ENCODE results near the gene TPO.

The TPO gene

DNA sequence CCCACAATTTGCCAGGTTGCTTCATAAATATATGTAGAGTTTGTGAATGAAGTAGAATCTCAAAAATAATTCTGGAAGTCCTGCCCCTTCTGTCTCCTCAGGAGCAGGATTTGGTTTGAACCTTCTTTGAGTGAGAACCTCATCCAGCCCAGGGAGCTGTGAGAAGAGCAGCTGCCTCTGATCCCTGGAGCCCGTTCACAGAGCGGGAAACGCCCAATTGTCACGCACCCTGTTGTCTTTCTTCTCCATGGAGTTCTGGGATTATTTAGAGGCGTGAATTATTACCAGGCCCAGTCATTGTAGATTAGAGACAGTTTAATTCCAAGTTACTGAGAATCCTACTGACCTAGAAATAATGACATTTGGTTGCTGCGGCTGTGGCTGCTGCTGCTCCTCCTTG, 66.1 kb downstream of the TPO start:
- H3K4me1 ChIP-seq = no peaks in the 10 kb centered on the region
- intact Hi-C loops (cut with DNase I; ENCODE audit: low total_unique reads) = no loop called here
- peaks cover 0 to 9% of the 10 kb centered on the region in 2 donors for H3K27me3 ChIP-seq
- TF ChIP-seq, protein P1, sequence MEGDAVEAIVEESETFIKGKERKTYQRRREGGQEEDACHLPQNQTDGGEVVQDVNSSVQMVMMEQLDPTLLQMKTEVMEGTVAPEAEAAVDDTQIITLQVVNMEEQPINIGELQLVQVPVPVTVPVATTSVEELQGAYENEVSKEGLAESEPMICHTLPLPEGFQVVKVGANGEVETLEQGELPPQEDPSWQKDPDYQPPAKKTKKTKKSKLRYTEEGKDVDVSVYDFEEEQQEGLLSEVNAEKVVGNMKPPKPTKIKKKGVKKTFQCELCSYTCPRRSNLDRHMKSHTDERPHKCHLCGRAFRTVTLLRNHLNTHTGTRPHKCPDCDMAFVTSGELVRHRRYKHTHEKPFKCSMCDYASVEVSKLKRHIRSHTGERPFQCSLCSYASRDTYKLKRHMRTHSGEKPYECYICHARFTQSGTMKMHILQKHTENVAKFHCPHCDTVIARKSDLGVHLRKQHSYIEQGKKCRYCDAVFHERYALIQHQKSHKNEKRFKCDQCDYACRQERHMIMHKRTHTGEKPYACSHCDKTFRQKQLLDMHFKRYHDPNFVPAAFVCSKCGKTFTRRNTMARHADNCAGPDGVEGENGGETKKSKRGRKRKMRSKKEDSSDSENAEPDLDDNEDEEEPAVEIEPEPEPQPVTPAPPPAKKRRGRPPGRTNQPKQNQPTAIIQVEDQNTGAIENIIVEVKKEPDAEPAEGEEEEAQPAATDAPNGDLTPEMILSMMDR (IDR thresholded peaks at IDR 0.05) = no peak
- no peaks in the 10 kb centered on the region for H3K36me3 ChIP-seq
- no peak for DNase-seq
- no peaks in the 10 kb centered on the region for H3K9me3 ChIP-seq
- no peak overlapping the region for H3K4me3 ChIP-seq
- H3K27ac ChIP-seq = no peak overlapping the region

DNA sequence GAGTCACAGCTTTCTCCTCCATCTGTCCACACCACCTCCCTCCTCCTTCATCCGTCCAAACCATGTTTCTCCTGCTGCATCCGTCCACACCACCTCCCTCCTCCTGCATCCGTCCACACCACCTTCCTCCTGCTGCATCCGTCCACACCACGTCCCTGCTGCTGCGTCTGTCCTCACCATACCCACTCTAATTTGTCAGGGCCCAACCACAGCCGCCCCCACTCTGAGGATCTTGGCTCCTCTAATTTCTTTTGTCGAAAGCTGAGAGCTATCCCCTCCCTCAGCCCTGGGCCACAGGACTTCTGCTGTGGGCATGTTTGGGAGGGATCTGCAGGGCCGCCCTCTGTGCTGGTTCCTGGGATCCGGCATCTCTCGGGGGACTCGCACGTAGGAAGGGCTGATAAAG, 67.4 kb downstream of the TPO start:
- TF ChIP-seq, protein P1 (IDR thresholded peaks at IDR 0.05) = no peak
- H3K27me3 ChIP-seq = peaks cover 0 to 9% of the 10 kb centered on the region in 2 donors
- H3K4me3 ChIP-seq = no peak overlapping the region
- no peaks in the 10 kb centered on the region for H3K4me1 ChIP-seq
- intact Hi-C loops (cut with DNase I; ENCODE audit: low total_unique reads) = no loop called here
- no peaks in the 10 kb centered on the region for H3K36me3 ChIP-seq
- H3K27ac ChIP-seq = no peak overlapping the region
- DNase-seq = no peak
- H3K9me3 ChIP-seq = no peaks in the 10 kb centered on the region

- DNase-seq = no peak
- no peak overlapping the region for H3K27ac ChIP-seq
- no peak overlapping the region for H3K4me3 ChIP-seq
- no peaks in the 10 kb centered on the region for H3K36me3 ChIP-seq
- TF ChIP-seq, protein P1 (IDR thresholded peaks at IDR 0.05) = no peak
- peaks cover 0 to 6% of the 10 kb centered on the region in 2 donors for H3K27me3 ChIP-seq
- no peaks in the 10 kb centered on the region for H3K9me3 ChIP-seq
- intact Hi-C loops (cut with DNase I; ENCODE audit: low total_unique reads) = no loop called here
- H3K4me1 ChIP-seq = no peaks in the 10 kb centered on the region
These were observed 68.4 kb downstream of the TPO start for GRCh38 chr2:1481406-1482252.

DNA sequence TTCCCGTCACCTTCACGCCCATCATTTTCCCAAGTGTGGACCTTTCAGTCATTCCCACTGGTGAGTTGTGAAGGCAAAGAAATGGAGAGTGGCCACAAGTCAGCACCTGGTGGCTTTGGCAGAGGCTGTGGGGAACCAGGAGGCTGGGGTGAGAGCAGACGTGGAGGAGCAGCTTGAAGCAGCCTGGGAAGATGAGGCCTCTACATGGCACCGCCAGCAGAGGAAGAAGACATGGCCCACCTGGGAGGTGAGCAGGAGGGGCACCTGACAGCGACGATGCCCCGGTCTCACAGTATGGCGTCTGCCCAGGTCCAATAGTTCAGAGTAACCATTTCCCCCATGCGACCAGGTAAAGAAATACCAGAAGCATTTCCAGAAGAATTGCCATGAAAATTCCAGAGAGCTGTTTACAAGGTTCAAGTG, 69.0 kb downstream of the TPO start:
- no peak overlapping the region for H3K27ac ChIP-seq
- H3K4me3 ChIP-seq = no peak overlapping the region
- H3K4me1 ChIP-seq = no peaks in the 10 kb centered on the region
- no peaks in the 10 kb centered on the region for H3K36me3 ChIP-seq
- H3K27me3 ChIP-seq = peaks cover 0 to 6% of the 10 kb centered on the region in 2 donors
- H3K9me3 ChIP-seq = no peaks in the 10 kb centered on the region
- intact Hi-C loops (cut with DNase I; ENCODE audit: low total_unique reads) = no loop called here
- DNase-seq = no peak
- TF ChIP-seq, protein P1 (IDR thresholded peaks at IDR 0.05) = no peak

- DNase-seq = no peak
These were observed 69.7 kb downstream of the TPO start for GRCh38 chr2:1482981-1483380.

More at GRCh38 chr2:1482981-1483380, 69.7 kb downstream of the TPO start:
- no peak overlapping the region for H3K27ac ChIP-seq
- H3K9me3 ChIP-seq = no peaks in the 10 kb centered on the region
- H3K36me3 ChIP-seq = no peaks in the 10 kb centered on the region
- no peaks in the 10 kb centered on the region for H3K4me1 ChIP-seq
- H3K4me3 ChIP-seq = no peak overlapping the region
- TF ChIP-seq, protein P1 (IDR thresholded peaks at IDR 0.05) = no peak
- intact Hi-C loops (cut with DNase I; ENCODE audit: low total_unique reads) = no loop called here
- H3K27me3 ChIP-seq = peaks cover 0 to 2% of the 10 kb centered on the region in 2 donors
